H1 (cell line): ENCODE data around the gene NANP. TPM values are rescaled to one million over a fixed set of nuclear protein-coding genes. Genes with fewer than 3 reads are reported as not detected.
A peak's percentile ranks its signal among the peaks of the same experiment; 100 is the strongest.

Experiments used
- CTCF ChIA-PET: fragments of 300-600 bp; sonication (Branson Sonifier 250); formaldehyde crosslinking; loops from one replicate; lab custom pipeline; 2021; ENCODE audit not compliant: partially characterized antibody; lab: Charles Lee
- POLR2A ChIA-PET: fragments of 300-600 bp; sonication (Branson Sonifier 250); formaldehyde crosslinking; loops from one replicate; lab custom pipeline; 2021; ENCODE audit warnings: inconsistent platforms; ENCODE audit not compliant: partially characterized antibody; lab: Charles Lee
- DNase-seq, 2 experiments: peaks; one replicate each; pipeline versions ENCODE4 v3.0.0 to v3.0.0-alpha.2; 2010 to 2022; ENCODE audit warnings: low spot score in 2 of 2, low read depth in 1 of 2, mixed read lengths in 1 of 2
- FAIRE-seq: peaks from 2 replicates; lab custom pipeline; 2011; peaks lifted over from hg19 to GRCh38; lab: Jason Lieb, UNC
- H2AFZ ChIP-seq: 2 replicates; pipeline ENCODE4 v1.8.1; 2012; ENCODE audit warnings: low read length, inconsistent platforms
- H2AK5ac ChIP-seq: 2 replicates; pipeline ENCODE4 v1.6.1; 2013; ENCODE audit warnings: low read depth, low read length
- H2BK120ac ChIP-seq: replicated peaks from 2 replicates; pipeline ENCODE3; 2013; ENCODE audit warnings: low read depth, low read length, inconsistent platforms
- H2BK12ac ChIP-seq: 2 replicates; pipeline ENCODE4 v1.6.1; 2013; ENCODE audit warnings: low read depth, low read length
- H2BK15ac ChIP-seq: 2 replicates; pipeline ENCODE4 v1.6.1; 2013; ENCODE audit warnings: low read length
- H2BK20ac ChIP-seq: 2 replicates; pipeline ENCODE4 v1.6.1; 2013; ENCODE audit warnings: low read length
- H2BK5ac ChIP-seq: 2 replicates; pipeline ENCODE4 v1.6.1; 2013; ENCODE audit warnings: low read depth, low read length
- H3K14ac ChIP-seq: 2 replicates; pipeline ENCODE4 v1.6.1; 2013; ENCODE audit warnings: inconsistent platforms; ENCODE audit not compliant: insufficient read length
- H3K18ac ChIP-seq: 2 replicates; pipeline ENCODE4 v1.6.1; 2013; ENCODE audit warnings: low read length; ENCODE audit errors: extremely low read depth
- H3K23ac ChIP-seq: 2 replicates; pipeline ENCODE4 v1.6.1; 2013; ENCODE audit warnings: inconsistent platforms; ENCODE audit not compliant: insufficient read length
- H3K23me2 ChIP-seq: 2 replicates; pipeline ENCODE4 v1.6.1; 2013; ENCODE audit warnings: low read depth, low read length
- H3K27ac ChIP-seq: 2 replicates; pipeline ENCODE4 v1.6.1; 2011; ENCODE audit warnings: low read depth, low read length, inconsistent platforms
- H3K27me3 ChIP-seq, 4 experiments: replicated peaks in 1 of 4; 1 replicate in 1 of 4; 2 replicates in 3 of 4; pipeline versions ENCODE4 v1.6.1 to v1.8.1; 2011 to 2013; ENCODE audit warnings: low read length in 3 of 4, mild to moderate bottlenecking in 3 of 4, inconsistent platforms in 2 of 4, mixed read lengths in 2 of 4, moderate library complexity in 1 of 4; ENCODE audit not compliant: control insufficient read depth in 3 of 4, insufficient read depth in 3 of 4; ENCODE audit errors: extremely low read depth in 1 of 4
- H3K36me3 ChIP-seq, 4 experiments: 2 replicates each; pipeline versions ENCODE4 v1.6.1 to v1.8.1; 2011 to 2013; ENCODE audit warnings: mild to moderate bottlenecking in 4 of 4, low read length in 3 of 4, moderate library complexity in 2 of 4, control low read depth in 1 of 4, inconsistent platforms in 1 of 4; ENCODE audit not compliant: insufficient read depth in 4 of 4, control insufficient read depth in 2 of 4
- H3K4ac ChIP-seq: replicated peaks from 2 replicates; pipeline ENCODE3; 2013; ENCODE audit warnings: low read length, low read depth, mixed read lengths, inconsistent platforms; ENCODE audit not compliant: insufficient read length
- H3K4me1 ChIP-seq, 4 experiments: replicated peaks in 1 of 4; 1 replicate in 1 of 4; 2 replicates in 3 of 4; pipeline versions ENCODE4 v1.6.1 to v1.8.1; 2011 to 2013; ENCODE audit warnings: low read length in 3 of 4, inconsistent platforms in 2 of 4, mixed read lengths in 1 of 4; ENCODE audit not compliant: insufficient read depth in 4 of 4, control insufficient read depth in 3 of 4
- H3K4me2 ChIP-seq, 2 experiments: 2 replicates each; pipeline versions ENCODE4 v1.6.1 to v1.8.1; 2011 to 2013; ENCODE audit warnings: low read depth in 2 of 2, low read length in 2 of 2, control low read depth in 1 of 2, inconsistent platforms in 1 of 2, mild to moderate bottlenecking in 1 of 2; ENCODE audit not compliant: insufficient read depth in 1 of 2
- H3K4me3 ChIP-seq, 4 experiments: fragments of 200-600, 300-600 bp in 1 of 4; sonication (generic), shearing (Covaris generic), sonication (Bioruptor Twin) in 1 of 4; 2 replicates each; pipeline versions ENCODE4 v1.5.1 to v1.8.1; 2011 to 2016; ENCODE audit warnings: low read length in 4 of 4, low read depth in 3 of 4, control low read depth in 2 of 4, inconsistent platforms in 2 of 4, mild to moderate bottlenecking in 2 of 4, mixed read lengths in 1 of 4, moderate library complexity in 1 of 4; ENCODE audit not compliant: insufficient read depth in 2 of 4; ENCODE audit errors: extremely low read depth in 1 of 4
- H3K56ac ChIP-seq: replicated peaks from 2 replicates; pipeline ENCODE3; 2013; ENCODE audit warnings: low read depth, mild to moderate bottlenecking, mixed read lengths, low read length, inconsistent platforms; ENCODE audit not compliant: insufficient read length
- H3K79me1 ChIP-seq: 2 replicates; pipeline ENCODE4 v1.6.1; 2013; ENCODE audit warnings: low read depth, low read length, control low read depth
- H3K79me2 ChIP-seq, 2 experiments: 2 replicates each; pipeline versions ENCODE4 v1.6.1 to v1.8.1; 2012 to 2013; ENCODE audit warnings: low read length in 2 of 2, mild to moderate bottlenecking in 2 of 2, inconsistent platforms in 1 of 2; ENCODE audit not compliant: insufficient read depth in 2 of 2, control insufficient read depth in 1 of 2
- H3K9ac ChIP-seq, 4 experiments: replicated peaks in 1 of 4; 1 replicate in 1 of 4; 2 replicates in 3 of 4; pipeline versions ENCODE4 v1.6.1 to v1.8.1; 2011 to 2013; ENCODE audit warnings: low read depth in 3 of 4, low read length in 3 of 4, control low read depth in 2 of 4, mild to moderate bottlenecking in 2 of 4, moderate library complexity in 2 of 4, inconsistent platforms in 1 of 4; ENCODE audit errors: extremely low read depth in 1 of 4
- H3K9me3 ChIP-seq, 2 experiments: 2 replicates each; pipeline versions ENCODE4 v1.6.1 to v1.8.1; 2012 to 2013; ENCODE audit warnings: mild to moderate bottlenecking in 2 of 2, moderate library complexity in 2 of 2, control low read depth in 1 of 2, inconsistent platforms in 1 of 2, low read depth in 1 of 2, low read length in 1 of 2, mixed read lengths in 1 of 2; ENCODE audit not compliant: insufficient read depth in 2 of 2
- H4K20me1 ChIP-seq, 2 experiments: replicated peaks in 1 of 2; 2 replicates each; pipeline versions ENCODE3 to v1.8.1; 2011 to 2013; ENCODE audit warnings: inconsistent platforms in 2 of 2, low read length in 2 of 2, mild to moderate bottlenecking in 1 of 2; ENCODE audit not compliant: insufficient read depth in 2 of 2, control insufficient read depth in 1 of 2
- H4K5ac ChIP-seq: 2 replicates; pipeline ENCODE4 v1.6.1; 2013; ENCODE audit warnings: low read length, low read depth, mixed read lengths, inconsistent platforms; ENCODE audit not compliant: insufficient read length
- H4K8ac ChIP-seq: 2 replicates; pipeline ENCODE4 v1.8.0; 2013; ENCODE audit warnings: mild to moderate bottlenecking, moderate library complexity, low read length, inconsistent platforms; ENCODE audit not compliant: insufficient read depth; ENCODE audit errors: extremely low read depth
- H4K91ac ChIP-seq: replicated peaks from 2 replicates; pipeline ENCODE3; 2013; ENCODE audit warnings: low read length, mixed read lengths, inconsistent platforms; ENCODE audit not compliant: insufficient read length
- CEBPB ChIP-seq: IDR thresholded peaks from 2 replicates; pipeline ENCODE4 v1.6.1; 2012; ENCODE audit warnings: low read depth, low read length
- ZNF274 ChIP-seq: IDR thresholded peaks from 2 replicates; pipeline ENCODE4 v1.7.0; 2012; ENCODE audit warnings: low read length, borderline replicate concordance; ENCODE audit errors: extremely low read depth
- WGBS, 2 experiments: shearing (Covaris generic) in 1 of 2; methylation state at CpG; one replicate each; pipeline versions ENCODE4 v1.1.6 to v1.1.7; 2013 to 2015; ENCODE audit warnings: low lambda C conversion rate in 2 of 2, mixed read lengths in 2 of 2, inconsistent platforms in 1 of 2, low coverage in 1 of 2, missing lambda C conversion rate in 1 of 2; ENCODE audit not compliant: insufficient replicate concordance in 2 of 2, insufficient coverage in 1 of 2, insufficient read length in 1 of 2; ENCODE audit errors: extremely low coverage in 1 of 2, missing lambda C conversion rate in 1 of 2; 5-methylcytosine and 5-hydroxymethylcytosine counted together
- polyA plus RNA-seq, 7 experiments: library from polyadenylated mRNA; depleted of rRNA in 3 of 7; stranded (reverse) in 5 of 7; unstranded in 2 of 7; fragments of >200 nt in 5 of 7; fragments of 200-250 nt in 2 of 7; gene quantifications; 1 replicate in 5 of 7; 2 replicates in 1 of 7; 4 replicates in 1 of 7; pipeline versions ENCODE4 v1.2.1 to v1.2.3, GENCODE V29; 2011 to 2013; ENCODE audit warnings: missing spikeins in 2 of 7, mixed read lengths in 2 of 7
- total RNA-seq: library from RNA; stranded (reverse); fragmentation: NEBNext Ultra II Directional; extraction: Animal tissue kit (Norgen Biotek cat#: 25700); gene quantifications from 2 replicates; pipeline ENCODE4 v1.2.1, GENCODE V29; 2021

NANP gene
- total and polyA plus RNA-seq, 2 of the 8 experiments (the other 6 are each of a cell fraction or from before 2014, with no cell fraction given): 3.8 to 6.2 TPM

DNA sequence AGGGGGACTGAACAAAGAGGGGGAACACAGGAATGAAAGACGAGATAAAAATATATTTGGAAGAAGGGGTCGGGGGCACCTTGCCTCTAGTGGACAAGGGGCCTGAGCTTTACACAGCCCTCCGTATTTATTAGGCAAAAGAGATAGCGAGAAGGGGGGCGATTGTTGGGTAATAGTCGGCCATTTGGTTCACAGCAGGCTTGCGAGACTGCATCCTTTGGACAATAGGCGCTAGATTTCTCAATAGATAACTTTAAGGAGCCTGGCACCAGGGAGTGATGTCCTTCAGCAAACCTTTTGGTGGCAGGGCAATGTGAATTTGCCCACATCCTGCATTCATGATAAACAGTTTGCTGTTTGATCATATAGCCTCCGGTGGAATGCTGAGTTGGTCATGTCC lies 3.0 kb upstream of the NANP start:
- no peak overlapping the region for H3K23ac ChIP-seq
- no peak overlapping the region for H3K14ac ChIP-seq
- H3K79me1 ChIP-seq: no peaks in the 10 kb centered on the region; the same call in 1 of the 2 replicates
- peaks cover 15% of the 10 kb centered on the region; the same call in 1 of the 2 replicates for H3K23me2 ChIP-seq
- H3K56ac ChIP-seq: no peak overlapping the region
- H2AK5ac ChIP-seq: no peak overlapping the region
- no peak overlapping the region for H3K27ac ChIP-seq
- H4K20me1 ChIP-seq: peaks cover 0 to 2% of the 10 kb centered on the region in 2 experiments
- POLR2A ChIA-PET: no interaction called here
- H4K5ac ChIP-seq: no peak overlapping the region
- H2AFZ ChIP-seq: no peak overlapping the region
- H3K27me3 ChIP-seq: peaks cover 0 to 15% (median 4%) of the 10 kb centered on the region in 4 experiments; a peak in 5 of 7 replicates
- DNase-seq: no peak
- no peak overlapping the region for H2BK120ac ChIP-seq
- H3K9me3 ChIP-seq: no peaks in the 10 kb centered on the region
- WGBS, 2 experiments: 80% methylated on average over 9 of the region's 9 CpGs; no CpG with 5 or more reads in 1 of the 2 experiments
- CTCF ChIA-PET: interaction anchor here (0.8 to 1.2 kb wide), 2 partner anchors 43 to 270 kb away, joined by 4 read pairs; no protein-coding TSS in a partner anchor
- no peak overlapping the region for H3K4me2 ChIP-seq
- no peak overlapping the region for H4K91ac ChIP-seq
- H3K79me2 ChIP-seq: peaks cover 0 to 2% of the 10 kb centered on the region in 2 experiments; a peak in 1 of 4 replicates
- no peak for FAIRE-seq
- H4K8ac ChIP-seq: no peak overlapping the region
- no peak for TF ChIP-seq ZNF274
- peak; percentile 32; the same call in 1 of the 2 replicates for TF ChIP-seq CEBPB
- no peak overlapping the region for H2BK20ac ChIP-seq
- peaks cover 0 to 12% (median 4%) of the 10 kb centered on the region in 4 experiments; a peak in 5 of 7 replicates for H3K4me1 ChIP-seq
- H3K4ac ChIP-seq: no peak overlapping the region
- H3K4me3 ChIP-seq: no peak overlapping the region
- no peak overlapping the region for H3K18ac ChIP-seq
- H2BK5ac ChIP-seq: no peak overlapping the region
- no peak overlapping the region for H2BK15ac ChIP-seq
- no peaks in the 10 kb centered on the region for H3K36me3 ChIP-seq
- H2BK12ac ChIP-seq: no peak overlapping the region
- no peak overlapping the region for H3K9ac ChIP-seq
